Heart left ventricle (tissue), 16 donors: ENCODE results near the gene PRMT9. TPM values are rescaled to one million over a fixed set of nuclear protein-coding genes. Genes with fewer than 3 reads are reported as not detected.

ENCODE experiments used
- ATAC-seq, 4 donors: fragments of 200-7000 bp; cut with Tn5 transposase; one replicate each; pipeline ENCODE4 v1.9.1; 2020 to 2022; ENCODE audit warnings: moderate library complexity in 4 of 4, mild to moderate bottlenecking in 3 of 4, moderate number of reproducible peaks in 1 of 4
- DNase-seq, 5 donors: peaks; one replicate each; pipeline ENCODE4 v3.0.0-alpha.2; 2020
- H3K27ac ChIP-seq, 12 donors: fragments of 200-600 bp; sonication (generic) in 4 of 12; one replicate each; pipeline versions ENCODE4 v1.5.0 to v1.8.0; 2016 to 2022; ENCODE audit warnings: mild to moderate bottlenecking in 2 of 12
- H3K27me3 ChIP-seq, 9 donors: fragments of 200-600 bp; sonication (generic) in 2 of 9; one replicate each; pipeline versions ENCODE4 v1.5.1 to v1.8.0; 2016 to 2022; ENCODE audit warnings: mild to moderate bottlenecking in 3 of 9
- H3K36me3 ChIP-seq, 9 donors: fragments of 200-600 bp; sonication (generic) in 2 of 9; one replicate each; pipeline versions ENCODE4 v1.5.0 to v1.8.0; 2018 to 2022; ENCODE audit warnings: mild to moderate bottlenecking in 2 of 9
- H3K4me1 ChIP-seq, 12 donors: fragments of 200-600 bp; sonication (generic) in 4 of 12; one replicate each; pipeline versions ENCODE4 v1.5.0 to v1.8.0; 2016 to 2022; ENCODE audit warnings: mild to moderate bottlenecking in 3 of 12
- H3K4me3 ChIP-seq, 12 donors: fragments of 200-600 bp; sonication (generic) in 4 of 12; one replicate each; pipeline versions ENCODE4 v1.5.0 to v1.8.0; 2017 to 2022; ENCODE audit warnings: mild to moderate bottlenecking in 9 of 12, moderate library complexity in 4 of 12
- H3K9me3 ChIP-seq, 12 donors: fragments of 200-600 bp; sonication (generic) in 4 of 12; one replicate each; pipeline versions ENCODE4 v1.5.0 to v1.8.0; 2016 to 2022; ENCODE audit warnings: mild to moderate bottlenecking in 1 of 12
- CTCF ChIP-seq, 12 donors: fragments of 200-600 bp; sonication (generic) in 4 of 12; IDR thresholded peaks; one replicate each; pipeline versions ENCODE4 v1.5.0 to v1.8.0; 2018 to 2022; ENCODE audit warnings: antibody characterized with exemption in 12 of 12, mild to moderate bottlenecking in 5 of 12
- POLR2A ChIP-seq, 2 donors: fragments of 450-650 bp; IDR thresholded peaks; one replicate each; pipeline ENCODE4 v1.6.1; 2017; ENCODE audit warnings: antibody characterized with exemption in 2 of 2, mild to moderate bottlenecking in 2 of 2, moderate library complexity in 2 of 2
- WGBS, 4 donors: extraction: QIAGEN DNeasy Blood & Tissue Kit in 2 of 4; methylation state at CpG; one replicate each; pipeline versions ENCODE4 v1.1.5 to v1.1.7; 2013 to 2018; 5-methylcytosine and 5-hydroxymethylcytosine counted together
- intact Hi-C, 10 donors: fragments of 100-400 bp; cut with DNase I; formaldehyde crosslinking; loops; one replicate each; pipeline versions ENCODE4 v1.11.1 to v1.14.2; 2022
- polyA plus RNA-seq, 2 donors: library from polyadenylated mRNA; stranded (reverse); fragments of 200-250 nt; gene quantifications; one replicate each; pipeline ENCODE4 v1.2.3, GENCODE V29; 2013
- total RNA-seq, 9 donors: library from RNA; depleted of rRNA in 2 of 9; stranded (reverse); fragments of >200 nt in 2 of 9; fragmentation: NEBNext Ultra II Directional in 3 of 9; extraction: Animal tissue kit (Norgen Biotek cat#: 25700) in 3 of 9; gene quantifications; one replicate each; pipeline versions ENCODE4 v1.1.0 to v1.2.4, GENCODE V29; 2016 to 2023
- donor health status: ischemic (EF 13 %, LVEDD 7.1; RV severe dilation, severe dysfunction).
- donor health status: healthy with polysubstance abuse.
- donor health status: DM: no; HTN: yes; CAD: no.
- donor health status: DM: no; HTN: no; CAD: no.
- donor health status: ischemic (EF 25% LVEDD 6.9; RV normal size, moderate dysfunction).
- donor health status: ischemic (EF 25% LVEDD 5.7; RV mildly dilated, moderate dysfunction).
- donor health status: healthy.
- donor health status: DM: yes; HTN: yes; CAD: no.
- donor health status: ischemic (EF 35%, LVEDD 5.7; RV mildly dilated, moderate dysfunction).
- donor health status: nonischemic (EF 11% LVEDD 7.7; RV severe dilation, severe dysfunction).
- donor health status: DM: yes; HTN: yes; CAD: no.
- donor health status: PGD.
- donor health status: ischemic (EF 29% LVEDD 5.4; RV normal size, mild dysfunction).
- donor health status: nonischemic (EF 23%, LVEDD 6.1; RV moderate dilation, normal function).

The PRMT9 gene
- total and polyA plus RNA-seq, 11 donors: 3.0 to 9.1 (median 5.2) TPM

DNA sequence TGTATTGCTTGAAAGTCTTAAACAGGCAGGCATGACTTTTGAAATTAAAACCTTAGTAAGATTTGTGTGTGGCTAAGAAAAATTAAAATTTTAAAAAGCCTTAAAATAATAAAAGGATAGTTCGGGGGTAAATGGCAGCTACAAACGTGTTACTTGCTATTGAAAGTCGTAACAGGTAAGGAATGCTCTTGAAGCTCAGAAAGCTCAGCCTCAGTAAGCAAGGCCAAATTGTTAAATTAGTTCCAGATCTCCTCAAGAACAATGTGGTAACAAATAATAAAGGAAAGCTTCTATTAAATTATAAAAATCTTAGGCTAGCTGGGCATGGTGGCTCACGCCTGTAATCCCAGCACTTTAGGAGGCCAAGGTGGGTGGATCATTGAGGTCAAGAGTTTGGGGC, 25.5 kb downstream of the PRMT9 start:
- ATAC-seq: no peak
- Histone ChIP-seq H3K4me1 (no peaks in the 10 kb centered on the region), H3K9me3 (no peaks in the 10 kb centered on the region), H3K27me3 (no peaks in the 10 kb centered on the region), H3K4me3 (no peak overlapping the region), H3K36me3 (peaks cover 0 to 93% (median 72%) of the 10 kb centered on the region in 9 donors), H3K27ac (no peak overlapping the region)
- intact Hi-C loops: no loop called here
- no peak for DNase-seq
- 89 to 96% (median 95%) methylated on average over 4 of the region's 4 CpGs for WGBS, 4 donors
- TF ChIP-seq CTCF (IDR thresholded peaks at IDR 0.05) (no peak), POLR2A (IDR thresholded peaks at IDR 0.05) (no peak)

- TF ChIP-seq POLR2A (IDR thresholded peaks at IDR 0.05): no peak
- no peak for TF ChIP-seq CTCF (IDR thresholded peaks at IDR 0.05)
- no peaks in the 10 kb centered on the region for H3K27me3 ChIP-seq
- peaks cover 0 to 85% (median 75%) of the 10 kb centered on the region in 9 donors for H3K36me3 ChIP-seq
- intact Hi-C loops: no loop called here
- no peak overlapping the region for H3K27ac ChIP-seq
- 94 to 99% (median 97%) methylated on average over 2 of the region's 2 CpGs for WGBS, 4 donors
- H3K4me1 ChIP-seq: no peaks in the 10 kb centered on the region
- ATAC-seq (no peak), DNase-seq (no peak)
- no peaks in the 10 kb centered on the region for H3K9me3 ChIP-seq
- H3K4me3 ChIP-seq: no peak overlapping the region
Observed at GRCh38 chr4:147655639-147656038, 28.3 kb downstream of the PRMT9 start.

GRCh38 chr4:147651563-147651962, 32.4 kb downstream of the PRMT9 start:
- intact Hi-C loops: no loop called here
- TF ChIP-seq POLR2A (IDR thresholded peaks at IDR 0.05) (no peak), CTCF (IDR thresholded peaks at IDR 0.05) (no peak)
- Histone ChIP-seq H3K9me3 (peaks cover 0 to 4% (median 0%) of the 10 kb centered on the region in 12 donors), H3K27me3 (no peaks in the 10 kb centered on the region), H3K4me3 (no peak overlapping the region), H3K27ac (no peak overlapping the region), H3K36me3 (peaks cover 0 to 58% (median 47%) of the 10 kb centered on the region in 9 donors), H3K4me1 (peaks cover 0 to 27% (median 0%) of the 10 kb centered on the region in 12 donors)
- ATAC-seq: no peak
- WGBS, 4 donors: 92 to 95% (median 94%) methylated on average over 1 of the region's 1 CpG
- no peak for DNase-seq

DNA sequence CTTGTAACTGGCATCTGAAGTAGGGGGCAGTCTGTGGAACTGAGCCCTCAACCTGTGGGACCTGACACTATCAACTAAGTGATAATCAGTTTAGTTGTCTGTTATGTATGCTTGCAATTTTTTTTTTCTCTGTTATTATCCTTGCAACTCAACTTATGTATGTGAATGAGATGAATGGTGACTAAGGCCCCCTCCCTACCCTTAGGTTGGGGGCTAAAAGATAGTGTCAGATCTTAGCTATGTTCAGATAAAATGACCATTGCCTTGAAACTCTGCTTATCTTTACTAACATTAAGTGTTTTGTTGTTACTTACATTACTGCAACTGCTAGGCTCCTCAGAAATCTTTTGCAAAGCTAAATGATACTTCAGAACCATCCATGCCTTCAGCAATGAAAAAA, 35.3 kb downstream of the PRMT9 start:
- H3K9me3 ChIP-seq: peaks cover 0 to 4% (median 0%) of the 10 kb centered on the region in 12 donors
- H3K27ac ChIP-seq: no peak overlapping the region
- intact Hi-C loops: no loop called here
- no peak for ATAC-seq
- no peaks in the 10 kb centered on the region for H3K27me3 ChIP-seq
- peaks cover 0 to 32% (median 4%) of the 10 kb centered on the region in 12 donors for H3K4me1 ChIP-seq
- no peak overlapping the region for H3K4me3 ChIP-seq
- no peak for TF ChIP-seq POLR2A (IDR thresholded peaks at IDR 0.05)
- no peak for TF ChIP-seq CTCF (IDR thresholded peaks at IDR 0.05)
- H3K36me3 ChIP-seq: peaks cover 0 to 36% (median 18%) of the 10 kb centered on the region in 9 donors
- no peak for DNase-seq
